Heart right ventricle (tissue), 16 donors: Measurements from ENCODE around the gene FAM110A. TPM values are rescaled to one million over a fixed set of nuclear protein-coding genes. Genes with fewer than 3 reads are reported as not detected.

Experiments
- ATAC-seq, 8 donors: fragments of 200-7000 bp; cut with Tn5 transposase; one replicate each; pipeline ENCODE4 v1.9.1; 2020; ENCODE audit warnings: mild to moderate bottlenecking in 8 of 8, moderate library complexity in 8 of 8, moderate number of reproducible peaks in 1 of 8
- DNase-seq, 2 donors: peaks; one replicate each; pipeline ENCODE4 v3.0.0-alpha.2; 2020
- H3K27ac ChIP-seq, 10 donors: fragments of 200-600 bp; sonication (generic) in 2 of 10; one replicate each; pipeline versions ENCODE4 v1.5.0 to v1.8.0; 2020 to 2022; ENCODE audit warnings: mild to moderate bottlenecking in 3 of 10
- H3K27me3 ChIP-seq, 7 donors: fragments of 200-600 bp; one replicate each; pipeline ENCODE4 v1.8.0; 2021 to 2022; ENCODE audit warnings: mild to moderate bottlenecking in 2 of 7
- H3K36me3 ChIP-seq, 9 donors: fragments of 200-600 bp; sonication (generic) in 1 of 9; one replicate each; pipeline versions ENCODE4 v1.5.0 to v1.8.0; 2020 to 2022; ENCODE audit warnings: mild to moderate bottlenecking in 2 of 9
- H3K4me1 ChIP-seq, 9 donors: fragments of 200-600 bp; sonication (generic) in 1 of 9; one replicate each; pipeline versions ENCODE4 v1.5.0 to v1.8.0; 2020 to 2022; ENCODE audit warnings: mild to moderate bottlenecking in 4 of 9
- H3K4me3 ChIP-seq, 10 donors: fragments of 200-600 bp; sonication (generic) in 2 of 10; one replicate each; pipeline versions ENCODE4 v1.5.0 to v1.8.0; 2020 to 2022; ENCODE audit warnings: mild to moderate bottlenecking in 7 of 10, moderate library complexity in 2 of 10
- H3K9me3 ChIP-seq, 11 donors: fragments of 200-600 bp in 10 of 11; sonication (generic) in 2 of 11; one replicate each; pipeline versions ENCODE4 v1.5.0 to v1.8.0; 2013 to 2022; ENCODE audit warnings: mild to moderate bottlenecking in 2 of 11, control low read depth in 1 of 11, moderate library complexity in 1 of 11
- CTCF ChIP-seq, 9 donors: fragments of 200-600 bp; sonication (generic) in 2 of 9; IDR thresholded peaks; one replicate each; pipeline versions ENCODE4 v1.5.0 to v1.8.0; 2021 to 2022; ENCODE audit warnings: antibody characterized with exemption in 9 of 9, mild to moderate bottlenecking in 5 of 9, moderate library complexity in 1 of 9
- WGBS, 2 donors: extraction: QIAGEN DNeasy Blood & Tissue Kit; methylation state at CpG; one replicate each; pipeline ENCODE4 v1.1.7; 2013; ENCODE audit warnings: inconsistent platforms in 1 of 2; 5-methylcytosine and 5-hydroxymethylcytosine counted together
- intact Hi-C, 10 donors: fragments of 100-400 bp; cut with DNase I; formaldehyde crosslinking; loops; one replicate each; pipeline versions ENCODE4 v1.11.1 to v1.14.2; 2022
- polyA plus RNA-seq, 2 donors: library from polyadenylated mRNA; stranded (reverse); fragments of 200-250 nt; gene quantifications; one replicate each; pipeline ENCODE4 v1.2.3, GENCODE V29; 2013
- total RNA-seq, 10 donors: library from RNA; stranded (reverse); fragmentation: NEBNext Ultra II Directional in 3 of 10; extraction: Animal tissue kit (Norgen Biotek cat#: 25700) in 3 of 10; gene quantifications; one replicate each; pipeline versions ENCODE4 v1.2.1 to v1.2.4, GENCODE V29; 2021 to 2023
- donor health status: Arrhythmogenic right ventricular cardiomyopathy.
- donor health status: ischemic (EF 13 %, LVEDD 7.1; RV severe dilation, severe dysfunction).
- donor health status: healthy with polysubstance abuse.
- donor health status: DM: no; HTN: yes; CAD: no.
- donor health status: DM: no; HTN: no; CAD: no.
- donor health status: ischemic (EF 25% LVEDD 6.9; RV normal size, moderate dysfunction).
- donor health status: ischemic (EF 25% LVEDD 5.7; RV mildly dilated, moderate dysfunction).
- donor health status: healthy.
- donor health status: DM: yes; HTN: yes; CAD: no.
- donor health status: Ischemic cardiomyopathy.
- donor health status: ischemic (EF 35%, LVEDD 5.7; RV mildly dilated, moderate dysfunction).
- donor health status: nonischemic (EF 11% LVEDD 7.7; RV severe dilation, severe dysfunction).
- donor health status: DM: yes; HTN: yes; CAD: no.
- donor health status: PGD.
- donor health status: ischemic (EF 29% LVEDD 5.4; RV normal size, mild dysfunction).
- donor health status: nonischemic (EF 23%, LVEDD 6.1; RV moderate dilation, normal function).

The FAM110A gene
- total and polyA plus RNA-seq, 12 donors = 0.99 to 5.9 (median 2.1) TPM

GRCh38 chr20:839626-840025, 6.1 kb downstream of the FAM110A start:
- intact Hi-C loops = loop anchor here in 1 of 10 donors (10.0 kb wide), 1 partner anchor 275 kb away; the partner anchor contains the start of gene PSMF1
- ATAC-seq = no peak
- 93 to 96% methylated on average over 11 of the region's 11 CpGs for WGBS, 2 donors
- no peak for TF ChIP-seq CTCF (IDR thresholded peaks at IDR 0.05)
- no peak for DNase-seq
- Histone ChIP-seq H3K9me3 (peaks cover 0 to 12% (median 0%) of the 10 kb centered on the region in 11 donors), H3K4me1 (peaks cover 8 to 70% (median 26%) of the 10 kb centered on the region in 9 donors), H3K27ac (no peak overlapping the region), H3K4me3 (no peak overlapping the region), H3K27me3 (peaks cover 0 to 16% (median 0%) of the 10 kb centered on the region in 7 donors), H3K36me3 (no peaks in the 10 kb centered on the region)

GRCh38 chr20:840503-840857, 7.0 kb downstream of the FAM110A start:
- WGBS, 2 donors = 95 to 98% methylated on average over 7 of the region's 7 CpGs
- H3K9me3 ChIP-seq = peaks cover 0 to 12% (median 0%) of the 10 kb centered on the region in 11 donors
- H3K4me1 ChIP-seq = peaks cover 8 to 70% (median 21%) of the 10 kb centered on the region in 9 donors
- DNase-seq (no peak), ATAC-seq (no peak)
- intact Hi-C loops = no loop called here
- no peak overlapping the region for H3K4me3 ChIP-seq
- H3K36me3 ChIP-seq = peaks cover 0 to 2% (median 0%) of the 10 kb centered on the region in 9 donors
- H3K27ac ChIP-seq = no peak overlapping the region
- TF ChIP-seq CTCF (IDR thresholded peaks at IDR 0.05) = no peak
- peaks cover 0 to 16% (median 0%) of the 10 kb centered on the region in 7 donors for H3K27me3 ChIP-seq

- ATAC-seq (no peak), DNase-seq (no peak)
- Histone ChIP-seq H3K9me3 (peaks cover 0 to 12% (median 0%) of the 10 kb centered on the region in 11 donors), H3K27me3 (peaks cover 0 to 16% (median 0%) of the 10 kb centered on the region in 7 donors), H3K27ac (no peak overlapping the region), H3K4me1 (peaks cover 4 to 70% (median 17%) of the 10 kb centered on the region in 9 donors), H3K36me3 (peaks cover 0 to 3% (median 0%) of the 10 kb centered on the region in 9 donors), H3K4me3 (peak overlapping the region in 9 of 10 donors; percentile 14 to 49 (median 31))
- no peak for TF ChIP-seq CTCF (IDR thresholded peaks at IDR 0.05)
- intact Hi-C loops = no loop called here
- WGBS, 2 donors = 23 to 34% methylated on average over 59 of the region's 59 CpGs
Measured at GRCh38 chr20:840858-841567, 7.5 kb downstream of the FAM110A start.

- Histone ChIP-seq H3K4me3 (peak overlapping the region in 9 of 10 donors; percentile 14 to 49 (median 31)), H3K36me3 (peaks cover 0 to 3% (median 0%) of the 10 kb centered on the region in 9 donors), H3K9me3 (peaks cover 0 to 12% (median 0%) of the 10 kb centered on the region in 11 donors), H3K27me3 (peaks cover 0 to 16% (median 0%) of the 10 kb centered on the region in 7 donors), H3K4me1 (peaks cover 4 to 72% (median 18%) of the 10 kb centered on the region in 9 donors), H3K27ac (no peak overlapping the region)
- no peak for TF ChIP-seq CTCF (IDR thresholded peaks at IDR 0.05)
- DNase-seq = no peak
- WGBS, 2 donors = 36 to 51% methylated on average over 62 of the region's 62 CpGs
- no peak for ATAC-seq
- intact Hi-C loops = no loop called here
Measured at GRCh38 chr20:841568-842546, 8.3 kb downstream of the FAM110A start.
